ENCODE data around the gene YTHDF1.

YTHDF1 gene

DNA sequence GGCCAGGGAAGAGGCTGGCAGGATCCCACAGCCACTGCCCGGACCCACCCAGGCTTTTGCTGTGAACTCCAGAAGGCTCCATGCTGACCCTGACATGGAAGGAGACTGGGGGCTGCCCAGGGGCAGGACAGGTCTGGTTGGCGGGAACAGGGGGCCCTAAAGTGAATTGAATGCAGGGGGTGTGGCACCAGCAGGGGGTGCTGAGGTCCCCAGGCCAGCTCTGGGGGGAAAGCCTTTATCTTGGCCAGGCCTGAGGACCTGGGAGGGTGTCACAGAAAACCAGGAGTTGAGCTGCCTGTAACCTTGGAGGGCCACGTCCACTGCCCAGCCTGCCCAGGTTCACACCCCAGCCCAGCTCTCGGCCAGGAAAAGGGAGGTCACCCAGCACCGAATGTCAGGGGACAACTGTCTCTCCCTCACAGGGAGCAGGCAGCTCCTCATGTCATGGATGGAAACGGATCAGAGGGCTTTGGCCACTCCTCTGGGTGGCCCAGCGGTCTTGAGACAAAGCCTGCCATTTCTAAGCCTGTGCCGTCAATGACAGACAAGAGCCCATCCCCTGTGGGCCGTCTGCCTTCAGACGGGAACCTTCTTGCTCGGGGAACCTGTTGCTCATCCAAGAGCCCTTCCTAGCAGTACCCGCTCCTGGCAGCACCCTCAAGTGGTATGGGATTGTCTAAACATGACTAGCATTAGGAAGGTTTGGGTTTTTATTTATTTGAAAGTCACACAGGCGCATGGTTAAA lies 2.9 kb upstream of the YTHDF1 start:
- no peak for DNase-seq (ENCODE audit: low read depth)
- no peak overlapping the region for H3K4me3 ChIP-seq (ENCODE audit: low read depth, low read length)
- TF ChIP-seq, protein P1, sequence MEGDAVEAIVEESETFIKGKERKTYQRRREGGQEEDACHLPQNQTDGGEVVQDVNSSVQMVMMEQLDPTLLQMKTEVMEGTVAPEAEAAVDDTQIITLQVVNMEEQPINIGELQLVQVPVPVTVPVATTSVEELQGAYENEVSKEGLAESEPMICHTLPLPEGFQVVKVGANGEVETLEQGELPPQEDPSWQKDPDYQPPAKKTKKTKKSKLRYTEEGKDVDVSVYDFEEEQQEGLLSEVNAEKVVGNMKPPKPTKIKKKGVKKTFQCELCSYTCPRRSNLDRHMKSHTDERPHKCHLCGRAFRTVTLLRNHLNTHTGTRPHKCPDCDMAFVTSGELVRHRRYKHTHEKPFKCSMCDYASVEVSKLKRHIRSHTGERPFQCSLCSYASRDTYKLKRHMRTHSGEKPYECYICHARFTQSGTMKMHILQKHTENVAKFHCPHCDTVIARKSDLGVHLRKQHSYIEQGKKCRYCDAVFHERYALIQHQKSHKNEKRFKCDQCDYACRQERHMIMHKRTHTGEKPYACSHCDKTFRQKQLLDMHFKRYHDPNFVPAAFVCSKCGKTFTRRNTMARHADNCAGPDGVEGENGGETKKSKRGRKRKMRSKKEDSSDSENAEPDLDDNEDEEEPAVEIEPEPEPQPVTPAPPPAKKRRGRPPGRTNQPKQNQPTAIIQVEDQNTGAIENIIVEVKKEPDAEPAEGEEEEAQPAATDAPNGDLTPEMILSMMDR (IDR thresholded peaks at IDR 0.05; ENCODE audit: low read depth, low read length), result peak; percentile 25
- TF ChIP-seq POLR2A (IDR thresholded peaks at IDR 0.05; ENCODE audit: extremely low read depth, insufficient read length) (no peak), MYC (IDR thresholded peaks at IDR 0.05; ENCODE audit: low read depth, low read length) (no peak)
- TF ChIP-seq, protein P2, sequence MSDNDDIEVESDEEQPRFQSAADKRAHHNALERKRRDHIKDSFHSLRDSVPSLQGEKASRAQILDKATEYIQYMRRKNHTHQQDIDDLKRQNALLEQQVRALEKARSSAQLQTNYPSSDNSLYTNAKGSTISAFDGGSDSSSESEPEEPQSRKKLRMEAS (IDR thresholded peaks at IDR 0.05; ENCODE audit: low read depth, low read length), result no peak

DNA sequence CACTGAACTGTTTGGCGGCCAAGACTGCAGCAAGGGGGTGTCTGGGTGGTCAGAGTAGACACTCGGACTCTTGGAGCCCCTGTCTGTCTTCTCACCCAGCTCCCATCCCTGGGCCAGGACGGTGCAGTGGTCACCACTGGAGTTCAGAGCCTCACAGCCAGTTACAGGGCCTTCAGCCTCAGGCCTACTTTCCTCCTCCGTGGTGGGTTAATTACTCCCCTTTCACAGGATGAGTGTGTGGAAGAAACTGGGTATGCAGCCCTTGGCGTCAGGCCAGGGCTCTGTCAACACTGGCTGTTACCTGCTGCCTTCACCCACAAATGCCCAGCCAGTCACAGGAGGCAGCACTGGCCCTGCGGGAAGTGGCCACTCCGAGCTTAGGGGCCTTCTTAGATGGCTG lies 1.8 kb upstream of the YTHDF1 start:
- no peak overlapping the region for H3K4me3 ChIP-seq (ENCODE audit: low read depth, low read length)
- no peak for TF ChIP-seq MYC (IDR thresholded peaks at IDR 0.05; ENCODE audit: low read depth, low read length)
- TF ChIP-seq, protein P2 (IDR thresholded peaks at IDR 0.05; ENCODE audit: low read depth, low read length), result no peak
- TF ChIP-seq, protein P1 (IDR thresholded peaks at IDR 0.05; ENCODE audit: low read depth, low read length), result no peak
- no peak for TF ChIP-seq POLR2A (IDR thresholded peaks at IDR 0.05; ENCODE audit: extremely low read depth, insufficient read length)
- DNase-seq (ENCODE audit: low read depth), result no peak

DNA sequence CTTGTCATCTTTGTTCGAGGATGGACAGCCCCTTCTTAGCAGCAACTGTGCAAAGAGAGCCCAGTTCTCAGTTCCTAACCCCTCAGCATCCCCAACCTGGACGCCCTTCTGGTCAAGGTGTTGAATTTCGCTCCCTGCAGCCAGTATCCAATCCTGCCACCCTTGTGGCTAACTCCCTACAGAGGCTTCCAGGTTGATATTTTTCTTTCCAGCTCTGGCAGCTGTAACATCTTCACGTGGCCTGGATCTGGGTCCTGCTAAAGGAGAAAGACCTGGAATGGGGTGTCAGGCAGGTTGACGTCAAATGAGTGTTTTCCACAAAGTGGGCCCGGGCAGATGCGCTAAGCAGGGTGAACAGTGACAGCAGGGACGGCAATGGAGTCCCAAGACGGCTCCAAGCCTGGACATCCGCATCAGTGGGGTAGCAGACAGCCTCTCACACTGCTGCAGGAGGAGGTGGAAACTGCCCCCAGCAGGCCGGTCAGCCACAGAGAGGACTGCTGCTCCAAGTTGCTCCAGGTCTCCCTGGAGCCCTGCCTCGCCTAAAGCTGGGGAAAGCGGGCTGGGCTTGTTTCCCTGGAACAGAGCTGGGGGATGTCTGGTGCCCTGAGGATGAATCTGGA lies 1.0 kb upstream of the YTHDF1 start:
- TF ChIP-seq, protein P1 (IDR thresholded peaks at IDR 0.05; ENCODE audit: low read depth, low read length), result no peak
- TF ChIP-seq MYC (IDR thresholded peaks at IDR 0.05; ENCODE audit: low read depth, low read length) (no peak), POLR2A (IDR thresholded peaks at IDR 0.05; ENCODE audit: extremely low read depth, insufficient read length) (no peak)
- TF ChIP-seq, protein P2 (IDR thresholded peaks at IDR 0.05; ENCODE audit: low read depth, low read length), result no peak
- DNase-seq (ENCODE audit: low read depth), result no peak
- H3K4me3 ChIP-seq (ENCODE audit: low read depth, low read length), result peak overlapping the region; percentile 61

DNA sequence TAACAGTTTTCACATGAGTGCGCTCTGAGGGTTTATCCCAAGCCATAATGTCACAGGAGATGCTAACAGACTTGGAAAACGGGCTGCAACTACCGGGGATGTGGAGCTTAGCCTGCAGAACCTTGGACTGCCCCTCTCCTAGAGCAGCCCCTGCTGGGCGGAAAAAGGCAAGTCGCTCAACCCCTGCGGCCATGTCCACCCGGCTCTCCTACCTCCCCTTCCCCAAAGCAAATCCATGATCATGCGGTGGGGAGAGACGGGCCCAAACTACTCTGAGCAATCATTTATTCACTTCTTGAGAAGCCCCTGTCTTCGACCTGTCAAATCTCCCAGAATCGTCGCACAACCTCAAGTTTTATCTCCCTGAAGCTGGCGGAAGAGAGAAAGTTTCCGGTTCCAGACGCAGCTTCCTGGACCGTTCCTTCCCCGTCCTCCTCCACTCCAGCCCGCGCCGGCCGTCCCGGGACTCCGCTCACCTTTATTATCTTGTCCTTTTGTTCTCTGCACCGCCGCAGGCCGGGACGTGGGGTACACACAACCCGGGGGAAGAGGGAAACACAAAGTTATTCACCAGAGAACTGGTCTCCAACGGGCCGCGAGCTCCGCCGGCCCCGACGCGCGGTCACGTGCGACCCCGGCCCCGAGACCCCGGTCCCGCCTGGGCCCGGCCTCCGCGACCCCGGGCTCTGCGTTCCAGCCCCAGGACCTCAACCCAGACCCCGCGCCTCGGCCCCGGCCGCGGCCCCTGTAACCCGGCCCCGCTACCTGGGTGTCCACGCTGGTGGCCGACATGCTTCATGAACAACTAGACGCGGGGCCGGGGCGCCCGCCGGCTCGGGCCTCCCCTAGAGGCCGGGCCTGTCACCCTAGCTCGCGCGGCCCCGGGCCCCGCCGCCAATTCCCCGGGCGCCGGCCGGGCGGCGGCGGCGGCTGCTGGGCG lies 560 bp downstream of the YTHDF1 start:
- H3K4me3 ChIP-seq (ENCODE audit: low read depth, low read length), result peak overlapping the region; percentile 80
- TF ChIP-seq, protein P2 (IDR thresholded peaks at IDR 0.05; ENCODE audit: low read depth, low read length), result no peak
- no peak for TF ChIP-seq POLR2A (IDR thresholded peaks at IDR 0.05; ENCODE audit: extremely low read depth, insufficient read length)
- TF ChIP-seq, protein P1 (IDR thresholded peaks at IDR 0.05; ENCODE audit: low read depth, low read length), result peak; percentile 58
- TF ChIP-seq MYC (IDR thresholded peaks at IDR 0.05; ENCODE audit: low read depth, low read length), result peak; percentile 21; the same call in 1 of the 2 replicates
- peak; percentile 67 for DNase-seq (ENCODE audit: low read depth)

DNA sequence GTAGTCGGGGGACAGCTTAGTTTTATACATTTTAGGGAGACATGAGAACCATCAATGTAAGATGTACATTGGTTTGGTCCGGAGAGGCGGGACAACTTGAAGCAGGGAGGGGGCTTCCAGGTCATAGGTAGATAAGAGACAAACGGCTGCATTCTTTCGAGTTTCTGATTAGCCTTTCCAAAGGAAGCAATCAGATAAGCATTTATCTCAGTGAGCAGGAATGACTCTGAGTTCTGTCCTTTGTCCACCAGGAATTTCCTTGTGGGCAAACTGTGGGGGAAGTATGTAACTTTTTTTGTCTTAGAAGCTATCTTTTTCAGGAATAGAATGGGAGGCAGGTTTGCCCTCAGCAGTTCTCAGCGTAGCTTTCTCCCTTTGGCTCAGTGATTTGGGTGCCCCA lies 1.4 kb downstream of the YTHDF1 start:
- H3K4me3 ChIP-seq (ENCODE audit: low read depth, low read length), result peak overlapping the region; percentile 80
- TF ChIP-seq MYC (IDR thresholded peaks at IDR 0.05; ENCODE audit: low read depth, low read length) (no peak), POLR2A (IDR thresholded peaks at IDR 0.05; ENCODE audit: extremely low read depth, insufficient read length) (no peak)
- no peak for DNase-seq (ENCODE audit: low read depth)

All from NB4 (cell line).